Activated CD8-positive, alpha-beta memory T cell treated with anti-CD3 and anti-CD28 coated beads for 1 hour (primary cell): ENCODE data around the gene MUC15.

Source experiments
- DNase-seq, 2 donors: peaks; one replicate each; pipeline ENCODE4 v3.0.0-alpha.2; 2020; ENCODE audit warnings: low read depth in 1 of 2; ENCODE audit errors: extremely low read depth in 1 of 2

MUC15 gene

DNA sequence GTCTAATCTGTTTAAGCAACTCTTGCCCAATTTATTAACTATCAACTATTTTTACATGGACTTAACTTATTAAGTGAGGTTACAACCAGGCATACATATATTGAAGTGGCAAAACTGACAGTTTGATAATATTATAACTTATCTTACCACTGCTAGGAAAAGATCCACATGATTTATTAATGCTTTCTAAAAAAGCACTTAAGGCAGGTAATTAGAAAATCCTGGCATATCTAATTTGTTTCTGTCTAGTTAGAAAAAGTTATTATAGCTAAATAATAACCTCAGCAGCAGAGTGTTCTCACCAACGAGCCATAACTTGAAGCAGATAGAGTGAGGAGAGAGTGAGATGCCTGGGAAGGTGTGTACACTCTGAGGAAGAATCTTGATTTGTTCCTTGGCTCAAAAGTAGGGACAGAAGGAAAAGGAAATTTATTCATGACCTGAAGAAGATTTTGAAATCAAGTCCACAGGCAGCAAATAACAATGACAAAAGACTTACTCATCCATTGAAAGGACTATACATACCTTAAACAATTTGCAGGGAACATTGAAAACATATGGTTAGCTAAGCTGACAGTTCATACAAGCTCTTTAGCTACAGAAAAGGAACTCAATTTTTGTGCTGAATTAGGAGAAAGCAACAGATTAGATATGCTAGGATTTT lies 7.1 kb upstream of the MUC15 start:
- no peak for DNase-seq

DNA sequence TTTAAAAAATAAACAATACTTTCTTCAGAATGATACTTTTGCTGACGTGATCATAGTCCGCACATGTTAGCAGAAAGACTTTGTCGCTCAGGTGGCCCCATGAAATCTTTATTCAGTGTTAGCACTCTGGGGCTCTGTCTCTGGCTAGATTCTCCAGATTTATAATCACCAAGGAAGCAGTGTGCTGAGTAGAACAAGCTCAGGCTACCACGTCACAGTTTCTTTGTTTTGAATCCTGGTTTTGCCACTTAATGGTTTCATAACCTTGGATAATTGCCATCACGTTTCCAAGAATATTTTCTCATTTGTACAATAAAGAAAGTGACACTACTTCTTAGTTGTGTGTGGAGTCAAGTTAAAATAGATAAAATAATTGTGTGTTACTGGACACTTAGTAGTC lies 3.9 kb upstream of the MUC15 start:
- DNase-seq: no peak

DNA sequence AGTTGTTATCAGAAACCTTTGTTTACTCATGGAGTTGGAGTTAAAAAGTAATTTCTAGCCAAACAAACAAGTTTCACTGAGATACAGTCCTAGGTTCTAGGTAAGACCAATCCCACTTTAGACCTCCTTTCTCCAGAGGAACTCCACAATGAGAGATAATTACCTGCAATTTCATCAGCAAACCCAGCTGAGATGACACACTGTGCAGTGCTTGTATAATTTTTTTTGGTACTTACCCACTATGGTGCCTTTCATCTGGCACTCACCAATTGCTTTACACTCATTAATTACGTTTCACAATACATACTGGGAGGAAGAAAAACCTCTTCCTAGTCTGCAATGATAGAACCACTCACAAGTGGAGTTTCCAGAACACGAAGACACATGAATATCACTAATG lies 1.8 kb upstream of the MUC15 start:
- DNase-seq: no peak

DNA sequence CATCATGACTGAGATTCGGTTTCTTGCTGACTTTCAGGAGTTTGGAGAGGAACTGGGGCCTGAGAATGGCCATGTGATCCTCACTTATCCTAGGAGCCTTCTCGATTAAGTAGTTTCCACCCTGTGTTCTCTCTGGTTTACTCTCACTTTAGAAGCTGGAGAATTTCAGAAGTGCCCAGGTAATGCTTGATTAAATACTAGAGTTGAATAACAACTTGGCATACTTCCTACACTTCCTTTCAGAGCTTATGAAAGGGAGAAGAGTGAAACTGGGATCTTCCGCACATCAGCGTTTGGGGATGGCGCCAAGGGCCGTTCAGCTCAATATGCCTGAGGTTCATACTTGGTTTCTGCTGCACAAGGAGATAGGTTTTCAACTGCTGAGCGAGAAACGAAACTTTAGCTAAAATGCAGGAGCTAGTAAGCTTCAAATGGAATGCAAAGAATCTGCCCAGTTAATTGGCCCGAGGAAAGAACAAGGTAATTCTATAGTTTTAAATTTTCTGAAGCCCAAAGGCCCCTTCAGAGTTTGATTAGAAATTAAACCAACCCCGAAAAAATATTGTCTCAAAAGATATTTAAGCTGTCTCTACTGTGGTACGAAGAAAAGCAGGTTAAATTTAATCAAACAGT lies 823 bp upstream of the MUC15 start:
- DNase-seq: no peak

DNA sequence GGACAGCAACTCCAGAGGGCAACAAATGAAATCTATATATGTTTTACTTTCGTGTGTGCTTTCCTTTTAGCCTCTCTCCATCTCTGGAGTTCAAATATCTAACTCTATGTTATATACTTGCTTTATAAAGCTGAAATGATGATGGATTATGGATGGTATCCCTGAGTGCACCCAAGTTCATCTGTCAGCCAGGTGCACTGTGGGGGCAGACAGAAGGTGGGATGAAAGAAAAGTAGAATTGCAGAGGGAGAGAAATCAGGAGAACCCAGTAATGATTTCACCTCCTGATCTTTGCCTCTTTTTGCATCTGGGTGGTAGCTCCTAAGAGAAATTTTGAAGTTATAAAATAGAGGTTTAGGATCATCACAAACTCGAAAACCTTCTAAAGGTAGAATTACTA lies 2.4 kb downstream of the MUC15 start:
- no peak for DNase-seq

DNA sequence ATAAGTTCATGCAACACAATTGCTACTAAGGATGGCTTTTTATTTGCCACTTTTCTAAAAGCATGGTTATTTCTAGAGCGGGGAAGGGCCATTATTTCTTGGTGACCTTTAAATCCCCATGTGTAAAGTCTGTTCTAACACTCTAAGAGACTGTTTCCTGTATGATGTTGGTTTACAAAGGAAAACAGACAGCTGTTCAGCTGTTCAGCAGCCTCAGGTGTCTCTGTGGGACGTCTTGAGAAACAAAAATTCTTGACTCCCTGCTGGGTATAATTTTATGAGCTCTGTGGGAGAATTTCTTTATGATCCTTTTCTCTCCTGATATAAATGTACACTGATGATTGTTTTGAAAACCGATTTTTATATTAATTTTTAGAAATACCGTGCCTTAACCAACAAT lies 13.9 kb downstream of the MUC15 start:
- no peak for DNase-seq

DNA sequence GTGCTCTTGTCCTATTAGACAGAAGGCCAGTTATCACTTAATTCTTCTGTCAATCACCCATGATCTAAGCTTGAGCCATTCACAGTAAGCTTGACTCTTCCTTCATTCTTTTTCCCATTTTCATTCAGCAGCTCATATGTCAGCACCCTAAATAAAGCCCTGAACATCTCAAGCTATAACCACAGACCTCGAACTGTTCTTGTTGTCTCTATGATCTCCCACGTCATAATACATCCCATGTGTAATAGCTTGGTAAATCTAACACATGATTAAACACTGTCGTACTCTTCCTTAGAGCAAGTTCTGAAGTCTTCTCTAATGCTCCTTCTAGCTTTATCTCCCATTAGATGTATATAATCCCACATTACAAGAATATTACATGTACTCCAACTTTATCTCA lies 14.4 kb downstream of the MUC15 start:
- DNase-seq: no peak

DNA sequence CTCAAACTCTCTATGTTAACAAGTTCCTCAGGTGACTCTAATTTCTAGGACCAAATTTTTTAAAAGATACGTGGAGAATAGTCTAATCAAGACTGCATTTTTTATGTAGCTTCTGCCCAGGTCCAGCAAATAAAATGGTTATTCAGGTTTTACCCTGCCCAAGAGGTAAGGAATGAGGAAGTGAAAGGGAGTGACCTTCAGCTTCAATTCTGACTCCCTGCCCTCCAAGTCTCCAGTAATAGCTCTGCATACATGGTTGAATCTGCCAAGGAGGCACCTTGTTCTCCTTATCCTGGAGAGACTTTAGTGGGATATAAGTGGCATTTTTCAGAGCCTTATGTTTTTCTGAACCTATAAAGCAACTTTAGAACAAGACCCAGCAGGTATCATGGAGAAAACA lies 15.5 kb downstream of the MUC15 start:
- DNase-seq: no peak

DNA sequence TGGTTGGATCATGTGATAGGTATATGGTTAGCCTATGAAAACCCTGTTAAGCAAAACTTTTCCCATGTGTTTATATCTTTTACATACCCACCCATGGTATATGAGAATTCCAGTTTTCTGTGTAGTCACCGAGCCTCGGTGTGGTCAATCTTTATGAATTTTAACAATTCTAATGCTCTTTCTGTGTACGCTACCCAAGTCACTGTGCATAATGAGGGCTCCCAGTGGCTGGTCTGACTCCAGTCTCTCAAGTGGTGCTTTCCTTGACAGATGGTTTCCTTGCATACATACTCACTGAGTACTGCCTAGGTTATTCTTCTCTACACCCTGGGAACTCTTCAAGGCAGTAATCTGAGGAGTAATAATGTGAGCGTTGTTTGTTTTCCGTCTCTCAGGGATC lies 17.6 kb downstream of the MUC15 start:
- DNase-seq: no peak

DNA sequence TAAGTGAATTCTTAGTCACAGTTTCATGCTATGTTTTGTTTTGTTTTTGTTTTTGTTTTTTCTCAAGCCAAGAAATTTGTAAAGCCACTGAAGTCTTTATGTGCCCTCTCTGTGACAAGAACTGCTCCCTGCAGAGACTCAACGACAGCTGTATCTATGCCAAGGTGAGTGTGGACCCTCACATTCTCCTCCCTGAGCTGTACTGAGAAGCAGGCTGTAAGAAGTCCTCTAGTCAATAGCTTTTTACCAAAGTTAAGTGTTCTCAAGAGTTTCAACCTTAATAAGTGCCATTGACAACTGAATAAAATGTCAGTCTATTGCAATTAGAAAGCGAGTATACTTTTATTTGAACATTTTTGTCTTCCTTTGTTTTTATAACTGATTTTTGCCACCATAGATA lies 18.9 kb downstream of the MUC15 start:
- no peak for DNase-seq

DNA sequence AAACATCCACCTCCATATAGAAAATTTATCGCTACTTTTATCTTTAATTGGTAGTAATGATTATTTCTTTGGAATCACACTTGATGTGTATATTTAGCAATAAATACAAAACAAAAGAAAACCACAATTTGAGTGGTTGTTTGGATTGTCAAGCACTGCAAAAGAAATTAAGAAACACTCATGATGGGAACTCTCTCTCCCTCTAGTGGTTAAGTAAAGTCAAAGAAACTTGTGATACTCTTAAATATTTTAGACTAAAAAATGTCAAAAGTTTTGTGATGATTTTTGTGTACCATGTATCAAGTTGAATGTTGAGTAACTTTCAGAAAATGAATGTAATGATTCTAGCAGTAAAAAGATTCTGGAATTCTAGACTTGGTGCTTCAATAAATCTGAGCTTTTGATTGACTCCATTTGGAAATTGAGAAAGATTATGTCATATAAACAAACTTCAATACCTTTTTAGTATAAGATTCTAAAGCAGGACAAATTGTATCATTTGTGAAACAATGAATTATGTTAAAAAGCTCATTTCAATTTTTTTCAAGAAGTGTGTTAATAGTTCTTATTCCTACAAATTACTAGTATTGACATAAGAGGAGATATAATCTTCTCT lies 20.8 kb downstream of the MUC15 start:
- DNase-seq: no peak

DNA sequence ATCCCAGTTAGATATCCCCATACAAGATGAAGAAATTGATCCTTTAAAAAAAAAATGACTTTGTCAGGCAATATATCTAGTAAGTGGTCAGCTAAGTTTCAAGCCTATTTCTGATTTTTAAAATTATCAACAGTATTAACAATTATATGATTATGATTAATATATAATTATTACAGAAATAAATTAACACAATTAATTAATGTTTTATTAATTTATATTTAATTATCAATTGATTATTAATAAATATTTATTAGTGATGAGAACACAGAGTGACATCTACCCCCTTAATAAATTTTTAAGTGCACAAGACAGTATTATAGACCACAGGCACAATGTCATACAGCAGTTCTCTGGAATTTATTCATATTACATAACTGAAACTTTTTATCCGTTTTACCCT lies 22.0 kb downstream of the MUC15 start:
- DNase-seq: no peak

DNA sequence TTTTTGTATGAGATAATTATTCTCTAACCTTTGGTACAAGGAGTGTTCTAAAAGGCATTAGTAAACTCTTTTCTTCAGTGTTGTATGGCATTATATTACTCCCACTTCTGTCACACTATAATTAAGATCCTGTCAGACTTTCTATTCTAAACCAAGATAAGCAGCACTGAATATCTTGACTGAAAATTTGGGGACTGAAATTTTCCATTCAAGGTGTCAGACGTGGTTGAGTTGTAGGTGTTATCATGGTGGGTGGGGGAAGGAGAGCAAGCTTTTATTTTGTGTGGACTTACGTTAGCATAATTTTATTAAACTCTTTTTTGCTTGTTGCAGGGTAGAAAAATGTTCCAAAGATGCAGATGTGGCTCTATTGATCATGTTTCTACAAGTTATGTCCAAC lies 22.9 kb downstream of the MUC15 start:
- no peak for DNase-seq

DNA sequence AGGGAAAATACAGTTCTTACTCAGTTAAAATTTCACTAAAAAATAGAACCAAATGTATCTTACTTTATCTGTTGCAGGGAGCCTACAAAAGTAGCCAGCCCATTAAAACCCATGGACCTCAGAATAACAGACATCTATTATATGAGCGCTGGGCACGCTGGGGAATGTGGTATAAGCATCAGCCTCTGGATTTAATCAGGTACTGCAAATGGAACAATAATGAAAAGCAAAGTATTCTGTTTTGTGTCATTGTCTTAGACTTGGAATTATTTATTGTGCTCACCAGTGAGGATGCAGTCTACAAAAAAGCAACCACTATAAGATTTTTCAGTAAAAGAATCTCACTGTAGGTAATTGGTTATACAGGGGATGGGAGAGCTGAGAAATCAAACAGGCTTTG lies 30.2 kb downstream of the MUC15 start:
- no peak for DNase-seq

DNA sequence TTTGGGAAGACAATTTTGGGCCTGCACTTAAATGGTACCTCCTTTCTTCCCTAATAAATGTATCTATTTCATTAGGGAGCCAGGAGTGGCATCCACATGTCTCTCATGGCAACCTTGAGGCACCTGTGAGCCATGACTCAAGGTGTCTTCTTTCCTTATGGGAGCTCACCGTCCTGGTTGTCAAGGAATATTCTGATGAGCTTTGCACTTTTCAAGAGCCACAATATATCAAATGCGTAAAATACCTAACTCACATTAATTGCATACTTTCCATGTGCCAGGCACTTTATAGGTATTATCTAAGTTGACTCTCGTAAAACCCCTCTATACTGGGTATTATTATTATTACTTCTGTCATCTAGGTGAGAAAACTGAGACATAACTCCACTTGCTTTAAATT lies 32.5 kb downstream of the MUC15 start:
- DNase-seq: no peak

DNA sequence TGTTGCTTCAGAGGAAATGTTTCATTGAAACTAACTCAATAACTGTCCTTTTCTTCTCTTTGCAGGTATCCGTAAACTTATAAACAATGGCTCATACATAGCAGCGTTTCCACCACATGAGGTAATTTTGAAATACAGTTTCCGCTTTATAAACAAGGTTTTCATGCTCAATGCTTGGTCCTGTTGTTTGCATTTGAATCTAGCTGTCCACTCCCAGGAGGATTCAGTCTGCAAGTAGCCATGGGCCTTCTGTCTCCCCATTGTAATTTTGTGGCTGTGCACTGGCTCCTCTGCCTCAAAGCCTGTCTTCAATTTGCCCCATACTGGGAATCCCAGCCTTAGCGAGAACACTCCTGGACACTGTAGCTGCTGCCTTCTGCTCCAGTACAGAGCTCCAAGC lies 34.7 kb downstream of the MUC15 start:
- no peak for DNase-seq

DNA sequence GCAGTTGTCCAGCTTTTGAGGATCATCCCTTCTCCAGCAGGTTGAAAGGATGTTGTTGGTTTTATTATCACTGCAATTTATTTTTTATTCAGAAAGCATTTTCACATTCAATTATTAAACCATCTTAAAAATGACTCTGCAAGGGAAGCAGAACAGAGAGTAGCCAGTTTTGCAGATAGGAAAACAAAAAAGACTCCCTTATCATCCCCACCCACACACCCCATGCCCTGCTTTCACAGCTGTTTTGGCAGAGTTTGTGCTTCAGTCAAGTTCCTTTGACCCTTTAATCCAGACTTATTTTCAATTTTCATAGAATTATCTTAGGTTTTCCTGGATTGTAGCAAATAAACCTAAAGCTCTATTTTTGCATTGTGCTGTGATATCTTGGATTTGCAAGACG lies 44.4 kb downstream of the MUC15 start:
- DNase-seq: no peak

DNA sequence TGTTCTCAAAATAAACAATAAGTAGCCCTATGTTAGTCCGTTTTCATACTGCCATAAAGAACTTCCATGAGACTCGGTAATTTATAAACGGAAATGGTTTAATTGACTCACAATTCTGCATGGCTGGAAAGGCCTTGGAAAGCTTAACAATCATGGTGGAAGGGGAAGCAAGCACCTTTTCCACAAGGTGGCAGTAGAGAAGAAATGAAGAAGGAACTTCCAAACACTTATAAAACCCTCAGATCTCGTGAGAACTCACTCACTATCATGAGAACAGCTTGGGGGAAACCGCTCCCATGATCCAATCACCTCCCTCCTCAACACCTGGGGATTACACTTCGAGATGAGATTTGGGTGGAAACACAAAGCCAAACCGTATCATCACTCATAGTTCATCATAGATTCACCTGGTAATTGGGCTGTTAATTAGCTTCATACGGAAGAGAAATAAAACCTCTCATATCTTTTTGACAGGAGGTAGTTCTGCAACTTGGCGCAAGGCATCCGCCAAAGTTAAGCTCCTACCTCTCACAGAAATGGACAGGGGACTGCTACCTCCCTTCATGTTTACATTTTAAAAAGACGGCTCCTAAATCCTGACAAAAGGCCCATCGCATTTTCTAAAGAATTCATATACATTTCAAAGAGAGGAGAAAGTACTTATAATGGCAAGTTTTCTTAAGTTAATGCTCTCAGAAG lies 49.0 kb downstream of the MUC15 start:
- no peak for DNase-seq

DNA sequence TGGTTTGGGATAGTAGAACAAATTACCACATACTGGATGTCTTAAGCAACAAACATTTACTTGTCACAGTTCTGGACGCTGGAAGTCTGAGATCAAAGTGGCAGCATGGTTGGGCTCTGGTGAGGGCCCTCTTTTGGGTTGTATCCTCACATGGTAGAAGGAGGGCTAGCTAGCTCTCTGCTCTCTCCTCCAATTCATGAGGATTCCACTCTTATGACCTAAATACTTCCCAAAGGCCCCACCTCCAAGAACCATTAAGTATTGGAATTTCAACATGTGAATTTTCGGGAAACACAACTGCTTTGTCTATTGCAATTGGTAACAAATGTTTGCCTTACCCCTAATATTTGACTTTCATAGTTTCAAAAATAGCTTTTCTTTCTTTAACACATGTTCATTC lies 52.6 kb downstream of the MUC15 start:
- DNase-seq: no peak

DNA sequence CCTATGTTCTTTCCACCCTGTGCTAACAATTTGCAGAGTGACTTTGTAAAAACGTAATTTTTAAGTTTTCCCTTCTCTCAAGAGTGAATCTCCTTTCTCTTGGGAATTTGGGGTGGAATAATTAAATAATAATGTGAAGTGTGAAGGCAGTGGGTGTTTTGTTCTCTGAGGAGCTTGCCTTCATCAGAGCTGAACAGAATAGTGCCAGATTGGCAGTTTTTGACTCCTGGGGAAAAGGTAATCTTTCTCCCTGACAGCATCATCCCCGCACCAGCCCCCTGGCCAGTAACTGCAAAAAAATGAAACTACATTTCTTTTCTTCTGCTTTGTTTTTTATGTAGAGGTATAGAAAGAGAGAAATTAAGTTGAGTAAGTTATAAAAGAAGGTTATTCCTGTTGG lies 59.9 kb downstream of the MUC15 start:
- no peak for DNase-seq

DNA sequence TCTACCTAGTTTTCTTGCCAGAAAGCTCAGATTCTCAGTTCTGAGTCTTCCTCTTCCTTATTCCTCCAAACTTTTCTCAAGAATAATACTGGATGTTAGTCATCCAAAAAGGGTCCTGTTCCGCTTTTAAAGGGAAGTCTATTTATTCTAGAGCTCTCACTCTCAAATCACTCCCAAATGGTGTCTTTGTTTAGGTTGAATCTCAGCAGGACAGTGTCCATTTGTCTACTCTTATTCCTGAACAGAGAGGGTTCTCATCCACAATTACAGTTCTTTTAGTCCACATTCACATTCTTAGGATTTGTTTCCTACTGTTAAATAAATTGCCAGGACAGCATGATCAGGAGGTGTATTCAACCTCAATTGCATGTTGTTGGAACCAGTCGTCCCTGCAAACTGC lies 61.3 kb downstream of the MUC15 start:
- DNase-seq: no peak

DNA sequence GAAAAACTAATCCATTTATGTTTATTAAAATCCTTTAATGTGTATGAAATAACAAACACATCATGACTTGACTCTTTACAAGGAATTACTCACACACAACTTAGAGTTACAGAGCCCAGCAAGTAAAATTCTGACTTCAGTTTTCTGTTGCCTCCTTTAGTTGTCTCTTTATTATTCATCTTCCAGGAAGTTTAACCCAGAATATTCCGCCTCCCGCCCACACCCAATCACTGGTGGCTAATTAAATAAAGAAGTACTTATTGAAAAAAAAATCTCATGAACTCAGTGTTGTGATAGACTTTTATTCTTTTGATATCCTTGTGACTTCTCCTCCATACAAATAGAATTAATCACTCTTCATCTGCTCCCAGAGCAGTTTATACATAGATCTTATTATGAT lies 61.9 kb downstream of the MUC15 start:
- no peak for DNase-seq
